ENCODE measurements around the gene DTWD2.

DNA sequence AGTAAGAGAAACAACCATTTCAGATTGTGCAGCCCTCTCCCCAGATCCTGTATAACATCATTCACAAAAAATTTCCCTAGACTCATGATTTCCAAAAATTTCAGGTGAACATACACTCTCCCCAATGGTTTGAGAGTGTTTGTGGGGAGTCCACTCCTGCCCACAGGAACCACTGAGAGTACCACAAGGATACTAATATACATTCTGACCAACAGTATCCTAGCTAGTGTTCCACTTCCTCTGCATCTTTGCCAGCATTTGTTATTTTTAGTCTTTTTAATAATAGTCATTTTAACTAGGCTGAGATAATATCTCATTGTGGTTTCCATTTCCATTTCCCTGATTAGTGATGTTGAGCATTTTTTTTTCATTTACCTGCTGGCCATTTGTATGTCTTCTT, 155.4 kb downstream of the DTWD2 start:
- TF ChIP-seq, protein P1, sequence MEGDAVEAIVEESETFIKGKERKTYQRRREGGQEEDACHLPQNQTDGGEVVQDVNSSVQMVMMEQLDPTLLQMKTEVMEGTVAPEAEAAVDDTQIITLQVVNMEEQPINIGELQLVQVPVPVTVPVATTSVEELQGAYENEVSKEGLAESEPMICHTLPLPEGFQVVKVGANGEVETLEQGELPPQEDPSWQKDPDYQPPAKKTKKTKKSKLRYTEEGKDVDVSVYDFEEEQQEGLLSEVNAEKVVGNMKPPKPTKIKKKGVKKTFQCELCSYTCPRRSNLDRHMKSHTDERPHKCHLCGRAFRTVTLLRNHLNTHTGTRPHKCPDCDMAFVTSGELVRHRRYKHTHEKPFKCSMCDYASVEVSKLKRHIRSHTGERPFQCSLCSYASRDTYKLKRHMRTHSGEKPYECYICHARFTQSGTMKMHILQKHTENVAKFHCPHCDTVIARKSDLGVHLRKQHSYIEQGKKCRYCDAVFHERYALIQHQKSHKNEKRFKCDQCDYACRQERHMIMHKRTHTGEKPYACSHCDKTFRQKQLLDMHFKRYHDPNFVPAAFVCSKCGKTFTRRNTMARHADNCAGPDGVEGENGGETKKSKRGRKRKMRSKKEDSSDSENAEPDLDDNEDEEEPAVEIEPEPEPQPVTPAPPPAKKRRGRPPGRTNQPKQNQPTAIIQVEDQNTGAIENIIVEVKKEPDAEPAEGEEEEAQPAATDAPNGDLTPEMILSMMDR (IDR thresholded peaks at IDR 0.05) = no peak
- TF ChIP-seq POLR2A (IDR thresholded peaks at IDR 0.05) (no peak), EP300 (IDR thresholded peaks at IDR 0.05) (no peak)
